T-helper 2 cell treated with Interferon-gamma antibody and Interleukin-4, amounts not matched to agents 5 μg/mL and 100 μg/mL, for 36 hours (primary cell): Measurements from ENCODE around the gene PTOV1.
A peak's percentile ranks its signal among the peaks of the same experiment; 100 is the strongest.

Experiments used
- DNase-seq: peaks from one replicate; pipeline ENCODE4 v3.0.0; 2021; ENCODE audit warnings: low spot score
- H3K27ac Mint-ChIP-seq: one replicate; pipeline ENCODE4 v1.8.0; 2021; ENCODE audit warnings: mild to moderate bottlenecking, mixed read lengths
- H3K27me3 Mint-ChIP-seq: one replicate; pipeline ENCODE4 v1.8.0; 2021; ENCODE audit warnings: low read depth, mixed read lengths
- H3K36me3 Mint-ChIP-seq: one replicate; pipeline ENCODE4 v1.8.0; 2021; ENCODE audit warnings: low read depth, mixed read lengths
- H3K4me1 Mint-ChIP-seq: one replicate; pipeline ENCODE4 v1.8.0; 2021; ENCODE audit warnings: low read depth, mixed read lengths
- H3K4me3 Mint-ChIP-seq: one replicate; pipeline ENCODE4 v1.8.0; 2022; ENCODE audit warnings: mild to moderate bottlenecking, moderate library complexity, mixed read lengths
- H3K9me3 Mint-ChIP-seq: one replicate; pipeline ENCODE4 v1.8.0; 2021; ENCODE audit warnings: mixed read lengths

Gene PTOV1

GRCh38 chr19:49884109-49884508, 33.1 kb downstream of the PTOV1 start:
- no peak for DNase-seq
- Mint-ChIP-seq H3K9me3 (no peaks in the 10 kb centered on the region), H3K4me1 (peaks cover 1% of the 10 kb centered on the region), H3K27ac (no peak overlapping the region), H3K27me3 (no peaks in the 10 kb centered on the region), H3K36me3 (peaks cover 40% of the 10 kb centered on the region), H3K4me3 (no peak overlapping the region)

DNA sequence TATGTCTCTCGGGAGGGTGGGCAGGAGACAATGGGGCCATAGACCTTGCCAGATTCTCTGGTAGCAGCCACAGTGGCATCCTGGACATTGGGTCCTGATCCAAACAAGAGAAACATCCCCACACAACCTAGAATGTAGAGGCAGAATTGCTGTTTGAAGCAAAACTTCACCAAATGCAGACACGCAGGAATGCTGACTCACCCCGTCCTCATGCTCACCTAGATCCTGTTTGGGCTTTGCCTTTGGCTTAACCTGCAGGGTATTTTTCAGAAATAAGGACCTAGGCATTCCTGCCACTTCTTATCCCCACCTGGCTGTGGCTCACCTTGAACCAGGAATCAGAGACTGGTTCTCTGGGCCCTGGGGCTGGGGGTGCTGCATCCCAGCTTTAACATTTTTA, 33.8 kb downstream of the PTOV1 start:
- no peaks in the 10 kb centered on the region for H3K9me3 Mint-ChIP-seq
- DNase-seq = no peak
- H3K27ac Mint-ChIP-seq = no peak overlapping the region
- no peaks in the 10 kb centered on the region for H3K27me3 Mint-ChIP-seq
- no peak overlapping the region for H3K4me3 Mint-ChIP-seq
- H3K36me3 Mint-ChIP-seq = peaks cover 43% of the 10 kb centered on the region
- H3K4me1 Mint-ChIP-seq = no peaks in the 10 kb centered on the region

GRCh38 chr19:49887037-49887664, 36.2 kb downstream of the PTOV1 start:
- Mint-ChIP-seq H3K4me3 (no peak overlapping the region), H3K4me1 (peaks cover 3% of the 10 kb centered on the region), H3K9me3 (no peaks in the 10 kb centered on the region), H3K36me3 (peaks cover 34% of the 10 kb centered on the region), H3K27me3 (no peaks in the 10 kb centered on the region), H3K27ac (no peak overlapping the region)
- DNase-seq = no peak

DNA sequence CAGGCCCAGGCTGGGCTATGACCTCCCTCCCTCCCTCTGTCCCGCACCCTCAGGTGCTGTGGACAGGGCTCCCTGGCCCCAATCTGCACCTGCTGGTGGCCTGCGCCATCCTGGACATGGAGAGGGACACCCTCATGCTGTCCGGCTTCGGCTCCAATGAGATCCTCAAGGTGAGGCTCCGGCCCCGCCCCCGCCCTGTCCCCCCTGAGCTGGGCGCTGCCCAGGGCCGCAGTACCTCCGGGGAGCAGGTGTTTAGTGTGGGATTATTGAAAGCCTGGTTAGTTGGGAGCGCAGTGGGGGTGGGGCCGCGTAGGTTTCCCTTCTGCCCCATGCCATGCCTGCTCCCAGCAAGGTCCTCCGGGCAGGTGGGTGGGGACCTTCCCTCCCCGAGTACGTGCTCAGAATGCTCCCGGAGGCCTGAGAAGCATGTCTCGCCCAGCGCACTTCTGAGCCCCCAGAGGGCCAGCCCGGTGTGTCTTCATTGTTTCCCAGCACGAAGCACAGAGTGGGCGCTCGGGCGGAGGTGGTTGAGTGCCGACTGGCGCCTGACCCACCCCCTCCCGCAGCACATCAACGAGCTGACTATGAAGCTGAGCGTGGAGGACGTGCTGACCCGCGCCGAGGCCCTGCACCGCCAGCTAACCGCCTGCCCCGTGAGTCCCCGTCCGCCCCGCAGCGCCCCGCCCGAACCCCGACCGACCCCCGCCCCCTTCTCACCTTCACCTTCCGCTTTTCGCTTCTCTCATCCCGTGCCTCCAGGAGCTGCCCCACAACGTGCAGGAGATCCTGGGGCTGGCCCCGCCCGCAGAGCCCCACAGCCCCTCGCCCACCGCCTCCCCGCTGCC, 36.9 kb downstream of the PTOV1 start:
- peaks cover 3% of the 10 kb centered on the region for H3K4me1 Mint-ChIP-seq
- H3K4me3 Mint-ChIP-seq = no peak overlapping the region
- H3K27ac Mint-ChIP-seq = no peak overlapping the region
- peaks cover 26% of the 10 kb centered on the region for H3K36me3 Mint-ChIP-seq
- H3K27me3 Mint-ChIP-seq = no peaks in the 10 kb centered on the region
- DNase-seq = no peak
- H3K9me3 Mint-ChIP-seq = no peaks in the 10 kb centered on the region

DNA sequence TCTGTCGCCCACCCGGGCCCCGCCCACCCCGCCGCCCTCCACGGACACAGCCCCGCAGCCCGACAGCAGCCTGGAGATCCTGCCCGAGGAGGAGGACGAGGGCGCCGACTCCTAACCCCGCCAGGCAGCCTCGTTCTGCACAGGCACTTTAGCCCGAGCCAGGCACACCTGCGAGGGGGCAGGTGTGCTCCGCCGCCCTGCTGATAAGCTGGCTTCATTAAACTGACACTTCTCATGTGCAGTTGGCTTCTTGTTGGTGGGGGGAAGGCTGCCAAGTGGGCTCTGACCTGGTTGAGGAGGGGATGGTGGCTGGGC, 37.5 kb downstream of the PTOV1 start:
- Mint-ChIP-seq H3K27me3 (no peaks in the 10 kb centered on the region), H3K4me1 (peaks cover 4% of the 10 kb centered on the region), H3K9me3 (no peaks in the 10 kb centered on the region), H3K36me3 (peaks cover 21% of the 10 kb centered on the region), H3K27ac (no peak overlapping the region), H3K4me3 (no peak overlapping the region)
- no peak for DNase-seq

DNA sequence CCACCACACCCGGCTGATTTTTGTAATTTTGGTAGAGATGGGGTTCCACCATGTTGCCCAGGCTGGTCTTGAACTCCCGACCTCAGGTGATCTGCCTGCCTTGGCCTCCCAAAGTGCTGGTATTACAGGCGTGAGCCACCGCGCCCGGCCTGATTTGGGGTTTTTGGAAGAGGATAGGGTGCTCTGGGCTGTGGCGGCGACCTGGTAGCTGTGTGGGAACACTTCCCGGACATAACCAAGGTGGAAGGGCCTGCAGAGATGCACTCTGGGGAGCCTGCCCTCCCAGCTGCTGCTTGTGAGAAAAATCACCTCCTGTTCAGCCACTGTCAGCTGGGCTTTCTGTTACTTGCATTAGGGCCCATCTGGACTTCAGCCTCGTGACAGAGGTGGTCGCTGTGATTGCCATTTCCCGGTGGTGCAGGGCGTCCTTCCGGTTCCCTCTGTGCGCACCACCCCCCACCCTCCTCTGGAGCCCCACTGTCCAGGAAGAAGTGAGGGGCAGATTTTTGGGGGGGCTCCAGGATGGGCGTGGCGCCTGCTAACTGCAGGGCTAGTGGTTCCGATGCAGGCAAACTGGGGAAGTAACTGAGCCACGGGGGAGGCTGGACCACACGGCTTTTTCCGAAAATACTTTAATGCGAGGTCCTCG, 38.2 kb downstream of the PTOV1 start:
- peaks cover 17% of the 10 kb centered on the region for H3K36me3 Mint-ChIP-seq
- DNase-seq = no peak
- H3K27me3 Mint-ChIP-seq = no peaks in the 10 kb centered on the region
- no peaks in the 10 kb centered on the region for H3K9me3 Mint-ChIP-seq
- no peak overlapping the region for H3K4me3 Mint-ChIP-seq
- no peak overlapping the region for H3K27ac Mint-ChIP-seq
- H3K4me1 Mint-ChIP-seq = peaks cover 4% of the 10 kb centered on the region

DNA sequence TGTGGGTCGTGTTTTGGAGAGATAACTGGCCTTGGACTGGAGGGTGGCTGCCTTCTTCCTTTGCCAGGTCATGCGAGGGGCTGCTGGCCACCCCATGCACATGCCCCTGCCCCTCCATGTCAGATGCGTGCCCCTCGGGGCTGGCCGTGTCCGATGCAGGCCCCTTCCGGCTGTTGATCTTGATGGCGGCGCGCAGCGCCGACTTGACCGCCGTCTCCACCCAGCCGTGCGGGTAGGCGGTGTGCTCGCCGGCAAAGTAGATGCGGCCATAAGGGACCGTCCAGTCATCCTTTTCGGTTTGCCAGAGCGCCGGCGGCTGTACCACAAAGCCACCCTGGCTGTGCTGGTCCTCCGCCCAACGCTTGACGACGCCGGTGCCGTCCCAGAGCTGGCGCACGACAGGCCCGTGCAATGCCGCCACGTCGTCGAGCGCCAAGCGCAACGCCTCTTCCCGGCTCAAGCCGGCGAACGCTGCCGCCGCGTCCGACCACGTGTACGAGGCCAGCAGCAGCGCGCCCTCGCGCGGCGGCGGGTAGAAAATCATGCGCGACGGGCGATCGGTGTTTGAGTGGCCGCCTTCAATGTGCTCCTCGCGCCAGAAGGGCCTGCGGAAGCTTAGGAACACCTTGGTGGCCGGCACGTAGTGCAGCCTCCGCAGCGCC, 38.9 kb downstream of the PTOV1 start:
- Mint-ChIP-seq H3K9me3 (no peaks in the 10 kb centered on the region), H3K4me1 (peaks cover 4% of the 10 kb centered on the region), H3K4me3 (peak overlapping the region; percentile 80), H3K27me3 (no peaks in the 10 kb centered on the region), H3K27ac (peak overlapping the region; percentile 41), H3K36me3 (peaks cover 12% of the 10 kb centered on the region)
- peak; percentile 78 for DNase-seq

DNA sequence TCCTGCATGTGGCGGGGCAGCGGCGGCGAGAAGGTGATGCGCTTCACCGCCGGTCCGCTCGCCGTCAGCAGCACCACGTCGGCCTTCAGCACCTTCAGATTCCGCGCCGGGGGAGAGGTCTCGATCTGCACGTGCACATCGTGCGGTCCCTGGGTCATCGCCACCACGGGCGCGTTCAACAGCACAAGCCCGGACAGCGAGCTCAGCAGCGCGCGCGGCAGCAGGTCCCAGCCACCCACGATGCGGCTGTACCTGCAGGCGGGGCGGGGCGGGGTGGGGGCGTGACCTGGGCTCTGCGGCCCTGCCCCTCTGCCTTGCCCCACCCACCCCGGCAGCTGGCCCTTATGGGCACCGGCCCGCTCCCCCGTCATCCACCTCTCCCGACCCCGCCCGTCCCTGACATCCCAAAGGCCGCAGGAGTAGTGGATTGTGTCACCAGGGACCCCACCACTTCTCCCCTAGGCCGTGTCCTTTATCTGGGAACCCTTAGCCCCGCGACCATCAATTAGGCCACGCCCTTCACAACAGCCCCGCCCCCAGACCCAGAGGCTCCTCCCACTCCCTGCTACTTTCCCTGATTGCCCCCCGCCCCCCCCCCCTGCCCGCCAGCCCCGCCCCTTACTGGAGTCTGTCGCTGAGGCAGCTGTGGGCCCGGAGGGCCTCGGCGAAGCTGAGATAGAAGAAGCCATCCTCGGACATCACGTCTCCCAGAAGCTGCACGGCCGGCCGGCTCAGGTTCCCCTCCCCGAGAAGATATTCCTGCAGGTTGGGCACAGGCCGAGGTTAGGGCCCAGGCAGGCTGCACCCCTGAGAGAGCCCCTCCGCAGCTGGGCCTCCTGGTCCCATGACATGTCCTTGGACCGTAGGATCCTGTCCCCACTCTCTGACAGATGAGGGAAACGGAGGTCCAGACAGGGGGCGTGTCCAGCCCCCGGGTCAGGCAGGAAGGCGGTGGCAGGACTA, 39.7 kb downstream of the PTOV1 start:
- Mint-ChIP-seq H3K4me1 (peaks cover 8% of the 10 kb centered on the region), H3K36me3 (peaks cover 7% of the 10 kb centered on the region), H3K9me3 (no peaks in the 10 kb centered on the region), H3K27ac (peak overlapping the region; percentile 41), H3K27me3 (no peaks in the 10 kb centered on the region), H3K4me3 (peak overlapping the region; percentile 80)
- peak; percentile 34 for DNase-seq

DNA sequence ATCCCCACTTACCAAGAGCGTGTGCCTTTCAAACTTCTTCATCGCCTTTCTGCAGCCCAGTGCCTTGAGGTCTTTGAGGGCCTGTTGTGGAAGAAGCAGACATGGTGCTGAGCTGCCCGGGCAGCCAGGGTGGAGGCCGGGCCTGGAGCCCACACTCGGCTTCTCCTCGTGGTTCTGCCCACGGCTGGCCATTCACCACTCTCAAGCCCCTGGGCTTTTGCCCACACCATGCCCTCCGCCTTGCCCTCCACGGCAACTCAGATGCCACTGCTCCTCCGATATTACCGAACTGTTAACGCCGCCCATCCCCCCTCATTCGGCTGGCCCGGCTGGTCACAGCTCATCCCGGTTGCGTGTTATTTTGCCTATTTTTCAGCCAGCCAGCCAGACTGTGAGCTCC, 40.4 kb downstream of the PTOV1 start:
- Mint-ChIP-seq H3K27ac (peak overlapping the region; percentile 36), H3K36me3 (peaks cover 7% of the 10 kb centered on the region), H3K4me1 (peaks cover 8% of the 10 kb centered on the region), H3K9me3 (no peaks in the 10 kb centered on the region), H3K4me3 (no peak overlapping the region), H3K27me3 (no peaks in the 10 kb centered on the region)
- no peak for DNase-seq

DNA sequence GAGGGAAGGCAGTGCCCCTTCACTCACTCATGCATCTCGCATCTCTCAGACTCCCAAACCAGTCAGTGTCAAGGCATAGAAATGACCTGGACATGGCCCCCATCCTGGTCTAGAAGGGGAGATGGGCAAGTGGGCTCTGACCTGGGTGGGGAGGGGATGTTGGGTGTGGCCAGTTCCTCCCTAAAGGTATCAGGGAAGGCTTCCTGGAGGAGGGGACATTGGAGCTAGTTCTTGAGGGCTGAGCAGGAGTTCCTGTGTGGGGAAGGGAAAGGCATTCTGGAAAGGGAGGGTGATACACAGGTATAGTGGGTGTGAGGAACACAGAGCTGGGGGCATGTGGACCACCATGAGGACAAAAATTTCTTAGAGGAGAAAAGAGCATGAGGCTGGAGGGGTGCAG, 41.8 kb downstream of the PTOV1 start:
- no peaks in the 10 kb centered on the region for H3K27me3 Mint-ChIP-seq
- DNase-seq = no peak
- H3K9me3 Mint-ChIP-seq = no peaks in the 10 kb centered on the region
- H3K4me3 Mint-ChIP-seq = no peak overlapping the region
- H3K4me1 Mint-ChIP-seq = peaks cover 18% of the 10 kb centered on the region
- peaks cover 7% of the 10 kb centered on the region for H3K36me3 Mint-ChIP-seq
- H3K27ac Mint-ChIP-seq = no peak overlapping the region

DNA sequence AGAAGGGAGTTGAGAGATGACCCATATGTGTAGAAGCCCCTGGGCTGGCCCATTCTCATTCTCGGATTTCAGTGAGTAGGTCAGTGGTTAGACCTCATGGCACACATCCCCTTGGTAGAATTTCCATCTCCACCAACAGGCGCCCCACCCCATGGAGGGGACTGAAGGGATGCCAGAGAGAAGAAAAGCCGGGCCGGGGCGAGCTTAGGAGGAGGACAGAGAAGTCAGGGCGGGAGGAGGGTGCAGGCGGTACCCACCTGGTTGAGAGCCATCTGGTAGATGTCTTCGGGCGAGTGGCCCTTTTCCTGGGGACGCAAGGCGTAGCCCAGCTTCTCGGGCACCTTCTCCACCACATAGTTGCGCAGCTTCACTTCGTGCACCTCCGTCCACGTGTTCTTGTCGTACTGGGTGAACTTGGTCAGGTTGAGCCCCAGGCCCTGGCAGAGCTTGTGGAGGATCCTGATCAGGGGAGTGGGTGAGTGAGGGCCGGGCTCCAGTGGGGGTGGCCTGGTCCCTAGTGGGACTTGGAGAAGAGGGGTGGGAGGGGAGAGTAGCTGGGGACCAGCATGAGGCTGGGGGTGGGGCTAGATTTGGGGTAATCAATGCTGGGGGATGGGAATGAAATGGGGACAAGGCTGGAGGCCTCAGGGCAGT, 43.2 kb downstream of the PTOV1 start:
- Mint-ChIP-seq H3K36me3 (peaks cover 4% of the 10 kb centered on the region), H3K9me3 (no peaks in the 10 kb centered on the region), H3K4me3 (no peak overlapping the region), H3K4me1 (peaks cover 21% of the 10 kb centered on the region), H3K27me3 (no peaks in the 10 kb centered on the region), H3K27ac (no peak overlapping the region)
- no peak for DNase-seq

- Mint-ChIP-seq H3K4me1 (peaks cover 21% of the 10 kb centered on the region), H3K27ac (no peak overlapping the region), H3K4me3 (no peak overlapping the region), H3K36me3 (no peaks in the 10 kb centered on the region), H3K27me3 (no peaks in the 10 kb centered on the region), H3K9me3 (no peaks in the 10 kb centered on the region)
- peak; percentile 55 for DNase-seq
Observed at GRCh38 chr19:49894879-49895565, 44.1 kb downstream of the PTOV1 start.
